GM12891 (cell line): ENCODE measurements around the gene ETS2.

Experiments
- PAX5 ChIP-seq: IDR thresholded peaks from 2 replicates; pipeline ENCODE4 v1.6.1; 2011; ENCODE audit warnings: low read length, moderate library complexity, mild to moderate bottlenecking; ENCODE audit not compliant: insufficient read depth, severe bottlenecking
- POLR2A ChIP-seq: IDR thresholded peaks from 2 replicates; pipeline ENCODE4 v1.6.1; 2011; ENCODE audit warnings: low read depth, low read length, control low read depth
- POLR2AphosphoS5 ChIP-seq: IDR thresholded peaks from 2 replicates; pipeline ENCODE4 v1.6.1; 2011; ENCODE audit warnings: low read depth, low read length, control low read depth
- TAF1 ChIP-seq: IDR thresholded peaks from 2 replicates; pipeline ENCODE4 v1.6.1; 2011; ENCODE audit warnings: low read depth, low read length, control low read depth

GRCh38 chr21:38774586-38775285 is 31.0 kb upstream of the ETS2 start:
- TF ChIP-seq TAF1 (no peak), POLR2AphosphoS5 (no peak), POLR2A (no peak), PAX5 (no peak)
